Suprapubic skin (tissue), 4 donors: ENCODE data around the gene POU3F2.

Experiments used
- POLR2A ChIP-seq, 2 donors: fragments of 450-650 bp; IDR thresholded peaks; one replicate each; pipeline ENCODE4 v1.6.1; 2017; ENCODE audit warnings: antibody characterized with exemption in 2 of 2, mild to moderate bottlenecking in 2 of 2, moderate library complexity in 2 of 2
- POLR2AphosphoS5 ChIP-seq, 3 donors: sonication (generic); formaldehyde crosslinking; IDR thresholded peaks; one replicate each; pipeline ENCODE4 v1.6.1; 2017; ENCODE audit warnings: antibody characterized with exemption in 3 of 3

DNA sequence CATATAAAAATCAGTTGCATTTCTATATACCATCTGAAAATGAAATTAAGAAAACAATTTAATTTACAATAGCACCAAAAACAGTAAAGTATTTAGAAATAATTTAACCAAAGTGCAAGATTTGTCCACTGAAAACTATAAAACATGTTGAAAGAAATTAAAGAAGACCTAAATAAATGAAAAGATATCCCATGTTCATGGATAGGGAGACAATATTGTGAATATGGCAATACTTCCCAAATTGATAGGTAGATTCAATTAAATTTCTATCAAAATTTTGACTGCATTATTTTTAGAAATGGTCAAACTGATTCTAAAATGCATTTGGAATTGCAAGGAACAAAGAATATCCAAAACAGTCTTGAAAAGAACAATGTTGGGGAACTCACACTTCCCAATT lies 17.6 kb upstream of the POU3F2 start:
- TF ChIP-seq POLR2AphosphoS5 (IDR thresholded peaks at IDR 0.05) (no peak), POLR2A (IDR thresholded peaks at IDR 0.05) (no peak)
